PFSK-1 (cell line): ENCODE measurements around the gene CNTNAP2.

ENCODE experiments used
- FOXP2 ChIP-seq: optimal IDR thresholded peaks from 2 replicates; pipeline ENCODE3; 2011; ENCODE audit warnings: borderline replicate concordance, control low read depth, inconsistent platforms; ENCODE audit not compliant: insufficient read depth; ENCODE audit errors: extremely low read length, extremely low read depth
- POLR2AphosphoS5 ChIP-seq: IDR thresholded peaks from 2 replicates; pipeline ENCODE4 v1.6.1; 2012; ENCODE audit warnings: low read depth, mild to moderate bottlenecking, control low read depth, low read length, moderate library complexity
- SIN3A ChIP-seq: IDR thresholded peaks from 2 replicates; pipeline ENCODE4 v1.6.1; 2012; ENCODE audit warnings: mild to moderate bottlenecking, low read length, moderate library complexity, borderline replicate concordance; ENCODE audit not compliant: insufficient read depth
- TAF1 ChIP-seq: IDR thresholded peaks from 2 replicates; pipeline ENCODE4 v1.6.1; 2012; ENCODE audit warnings: low read length, control low read depth, borderline replicate concordance; ENCODE audit not compliant: insufficient read depth
- TF ChIP-seq, protein P1 (sequence below), 2 experiments: IDR thresholded peaks; 2 replicates each; pipeline versions ENCODE4 v1.6.1 to v1.8.0; 2011 to 2012; ENCODE audit warnings: low read depth in 2 of 2, low read length in 2 of 2, control low read depth in 1 of 2, inconsistent platforms in 1 of 2, mild to moderate bottlenecking in 1 of 2, moderate library complexity in 1 of 2; ENCODE audit not compliant: insufficient read depth in 1 of 2

The CNTNAP2 gene

DNA sequence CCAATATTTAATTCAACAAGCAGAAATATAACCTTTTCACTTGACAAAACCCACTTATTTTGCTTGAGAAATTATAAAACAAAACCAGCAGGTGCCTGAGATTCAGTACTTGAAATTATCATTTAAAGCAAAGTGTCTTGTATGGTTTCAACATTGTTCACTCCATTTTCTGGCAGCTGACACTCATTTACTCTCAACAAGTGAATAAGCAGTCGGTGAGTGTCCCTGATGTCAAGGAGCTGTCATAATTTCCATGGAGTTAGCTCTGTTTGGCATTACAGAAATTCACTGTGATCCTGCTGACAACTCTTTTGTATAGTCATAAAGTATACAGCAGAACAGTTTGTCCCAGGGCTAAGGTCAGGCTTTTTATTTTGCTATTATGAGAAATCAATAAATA lies 490.0 kb downstream of the CNTNAP2 start:
- TF ChIP-seq FOXP2, result no peak
- TF ChIP-seq TAF1, result no peak
- TF ChIP-seq SIN3A, result no peak
- TF ChIP-seq, protein P1, sequence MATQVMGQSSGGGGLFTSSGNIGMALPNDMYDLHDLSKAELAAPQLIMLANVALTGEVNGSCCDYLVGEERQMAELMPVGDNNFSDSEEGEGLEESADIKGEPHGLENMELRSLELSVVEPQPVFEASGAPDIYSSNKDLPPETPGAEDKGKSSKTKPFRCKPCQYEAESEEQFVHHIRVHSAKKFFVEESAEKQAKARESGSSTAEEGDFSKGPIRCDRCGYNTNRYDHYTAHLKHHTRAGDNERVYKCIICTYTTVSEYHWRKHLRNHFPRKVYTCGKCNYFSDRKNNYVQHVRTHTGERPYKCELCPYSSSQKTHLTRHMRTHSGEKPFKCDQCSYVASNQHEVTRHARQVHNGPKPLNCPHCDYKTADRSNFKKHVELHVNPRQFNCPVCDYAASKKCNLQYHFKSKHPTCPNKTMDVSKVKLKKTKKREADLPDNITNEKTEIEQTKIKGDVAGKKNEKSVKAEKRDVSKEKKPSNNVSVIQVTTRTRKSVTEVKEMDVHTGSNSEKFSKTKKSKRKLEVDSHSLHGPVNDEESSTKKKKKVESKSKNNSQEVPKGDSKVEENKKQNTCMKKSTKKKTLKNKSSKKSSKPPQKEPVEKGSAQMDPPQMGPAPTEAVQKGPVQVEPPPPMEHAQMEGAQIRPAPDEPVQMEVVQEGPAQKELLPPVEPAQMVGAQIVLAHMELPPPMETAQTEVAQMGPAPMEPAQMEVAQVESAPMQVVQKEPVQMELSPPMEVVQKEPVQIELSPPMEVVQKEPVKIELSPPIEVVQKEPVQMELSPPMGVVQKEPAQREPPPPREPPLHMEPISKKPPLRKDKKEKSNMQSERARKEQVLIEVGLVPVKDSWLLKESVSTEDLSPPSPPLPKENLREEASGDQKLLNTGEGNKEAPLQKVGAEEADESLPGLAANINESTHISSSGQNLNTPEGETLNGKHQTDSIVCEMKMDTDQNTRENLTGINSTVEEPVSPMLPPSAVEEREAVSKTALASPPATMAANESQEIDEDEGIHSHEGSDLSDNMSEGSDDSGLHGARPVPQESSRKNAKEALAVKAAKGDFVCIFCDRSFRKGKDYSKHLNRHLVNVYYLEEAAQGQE (IDR thresholded peaks at IDR 0.05; ENCODE audit: insufficient read depth in 1 of 2, low read depth in 2 of 2, low read length in 2 of 2), result no peak
- no peak for TF ChIP-seq POLR2AphosphoS5

DNA sequence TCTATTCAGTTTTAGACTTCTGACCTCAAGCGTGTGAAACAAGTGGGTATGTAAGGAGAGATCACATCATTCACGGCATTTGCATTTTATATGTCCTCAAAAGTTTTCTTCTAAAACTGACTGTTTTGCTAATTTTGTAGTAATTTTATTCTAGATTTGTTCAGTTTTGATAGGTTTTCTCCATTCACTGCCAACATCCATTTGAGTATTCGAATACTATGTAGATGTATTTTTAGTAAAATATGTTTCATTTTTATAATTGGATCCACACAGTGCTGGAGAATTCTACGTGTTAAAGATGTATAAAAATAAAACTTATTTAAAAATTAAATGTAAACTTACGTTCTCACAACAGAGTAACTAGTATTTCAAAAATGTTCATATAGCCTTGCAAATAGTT lies 503.0 kb downstream of the CNTNAP2 start:
- TF ChIP-seq, protein P1 (IDR thresholded peaks at IDR 0.05; ENCODE audit: insufficient read depth in 1 of 2, low read depth in 2 of 2, low read length in 2 of 2), result no peak
- TF ChIP-seq SIN3A (no peak), POLR2AphosphoS5 (no peak), TAF1 (no peak), FOXP2 (no peak)

DNA sequence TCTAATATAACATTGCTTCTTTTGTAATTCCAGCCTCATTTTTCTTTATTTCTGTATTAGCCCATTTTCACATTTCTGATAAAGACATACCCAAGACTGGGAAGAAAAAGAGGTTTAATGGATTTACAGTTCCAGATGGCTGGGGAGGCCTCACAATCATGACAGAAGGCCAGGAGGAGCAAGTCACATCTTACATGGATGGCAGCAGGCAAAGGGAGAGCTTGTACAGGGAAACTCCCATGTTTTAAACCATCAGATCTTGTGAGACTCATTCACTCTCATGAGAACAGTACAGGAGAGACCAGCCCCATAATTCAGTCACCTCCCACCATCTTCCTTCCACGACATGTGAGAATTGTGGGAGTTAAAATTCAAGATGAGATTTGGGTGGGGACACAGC lies 510.3 kb downstream of the CNTNAP2 start:
- TF ChIP-seq TAF1 (no peak), SIN3A (no peak), POLR2AphosphoS5 (no peak), FOXP2 (no peak)
- TF ChIP-seq, protein P1 (IDR thresholded peaks at IDR 0.05; ENCODE audit: insufficient read depth in 1 of 2, low read depth in 2 of 2, low read length in 2 of 2), result no peak

DNA sequence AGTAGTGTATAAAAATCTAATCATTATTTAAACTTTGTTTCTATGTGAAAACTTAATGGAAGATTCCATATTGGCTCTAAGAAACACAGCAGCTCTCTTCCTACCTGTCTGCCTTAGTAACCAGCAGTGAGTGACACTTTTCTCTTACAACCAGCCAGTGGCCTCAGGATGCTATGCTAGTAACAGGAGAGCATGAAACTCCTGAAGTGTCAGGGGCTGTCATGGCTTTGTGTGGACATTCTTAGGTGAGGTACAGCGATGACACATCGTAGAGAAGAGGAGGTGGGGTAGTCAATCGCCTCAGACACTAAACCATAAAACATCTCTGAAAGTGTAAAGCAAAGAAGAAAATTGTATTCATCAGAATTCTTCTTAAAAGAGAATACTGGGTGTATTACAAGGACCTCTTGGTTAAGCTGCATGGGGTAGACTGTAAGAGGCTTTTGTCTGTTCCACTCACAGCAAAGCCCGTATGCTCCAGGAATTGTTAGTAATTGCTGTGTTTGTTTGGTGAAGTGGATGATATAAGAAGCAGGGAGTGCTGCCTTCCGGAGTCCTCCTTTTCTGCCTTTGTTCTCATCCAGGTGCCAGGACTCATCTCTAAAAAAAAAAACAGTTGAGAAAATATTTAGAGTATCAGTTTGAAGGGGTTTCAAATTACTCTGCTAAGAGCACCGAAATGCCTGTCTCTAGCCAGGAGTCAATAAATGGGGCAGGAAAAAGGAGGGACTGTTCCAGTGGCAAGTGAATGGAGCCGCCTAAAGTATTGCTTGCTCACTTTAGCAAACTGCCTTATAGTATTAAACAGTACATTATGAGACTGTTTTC lies 518.8 kb downstream of the CNTNAP2 start:
- no peak for TF ChIP-seq POLR2AphosphoS5
- TF ChIP-seq, protein P1 (IDR thresholded peaks at IDR 0.05; ENCODE audit: insufficient read depth in 1 of 2, low read depth in 2 of 2, low read length in 2 of 2), result no peak
- TF ChIP-seq SIN3A, result no peak
- TF ChIP-seq TAF1, result no peak
- no peak for TF ChIP-seq FOXP2

DNA sequence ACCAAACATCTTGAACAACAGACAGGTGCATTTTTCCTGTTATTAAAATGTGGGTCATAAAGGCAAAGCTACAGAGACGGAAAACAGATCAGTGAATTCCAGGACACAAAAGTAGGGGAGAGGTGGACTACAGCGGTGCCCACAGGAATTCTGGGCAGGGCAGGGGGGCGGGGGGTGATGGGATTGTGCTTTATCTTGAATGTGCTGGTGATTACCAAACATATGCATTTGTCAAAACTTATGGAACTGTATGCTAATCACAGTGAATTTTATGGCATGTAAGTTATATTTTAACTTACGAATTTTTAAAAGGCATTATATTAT lies 519.4 kb downstream of the CNTNAP2 start:
- no peak for TF ChIP-seq FOXP2
- TF ChIP-seq, protein P1 (IDR thresholded peaks at IDR 0.05; ENCODE audit: insufficient read depth in 1 of 2, low read depth in 2 of 2, low read length in 2 of 2), result no peak
- TF ChIP-seq SIN3A, result no peak
- TF ChIP-seq TAF1, result no peak
- TF ChIP-seq POLR2AphosphoS5, result no peak
